OCI-LY1 (cell line): ENCODE data around the gene ZNF613.

Experiments used
- H2AFZ ChIP-seq: fragments of 200-600 bp; sonication (generic), shearing (Covaris generic); 2 replicates; pipeline ENCODE4 v1.6.0; 2014; ENCODE audit warnings: antibody characterized with exemption, mild to moderate bottlenecking, low read length
- H3F3A ChIP-seq: fragments of 200-600 bp; sonication (generic), shearing (Covaris generic); 2 replicates; pipeline ENCODE4 v1.6.0; 2014; ENCODE audit warnings: mild to moderate bottlenecking, antibody characterized with exemption, low read length, moderate library complexity; ENCODE audit not compliant: insufficient read depth
- H3K27ac ChIP-seq: fragments of 200-600 bp; sonication (generic); 2 replicates; pipeline ENCODE4 v1.5.1; 2014; ENCODE audit warnings: low read length, mixed run types, mild to moderate bottlenecking, low read depth; ENCODE audit not compliant: poor library complexity, severe bottlenecking
- H3K27me3 ChIP-seq: fragments of 200-600 bp; sonication (generic); 2 replicates; pipeline ENCODE4 v1.6.0; 2014; ENCODE audit warnings: antibody characterized with exemption, mild to moderate bottlenecking, low read length, moderate library complexity; ENCODE audit not compliant: insufficient read depth
- H3K36me3 ChIP-seq: fragments of 200-600 bp; sonication (generic); 2 replicates; pipeline ENCODE4 v1.6.1; 2014; ENCODE audit warnings: mild to moderate bottlenecking, antibody characterized with exemption, low read length, moderate library complexity, mixed read lengths; ENCODE audit not compliant: insufficient read depth
- H3K4me1 ChIP-seq: fragments of 200-600 bp; sonication (generic); 2 replicates; pipeline ENCODE4 v1.5.1; 2014; ENCODE audit warnings: mild to moderate bottlenecking, low read length, moderate library complexity; ENCODE audit not compliant: insufficient read depth, severe bottlenecking
- H3K4me2 ChIP-seq: fragments of 200-600 bp; sonication (generic), shearing (Covaris generic); 2 replicates; pipeline ENCODE4 v1.6.1; 2014; ENCODE audit warnings: low read length
- H3K4me3 ChIP-seq: fragments of 200-600 bp; sonication (generic); 2 replicates; pipeline ENCODE4 v1.5.1; 2014; ENCODE audit warnings: low read length, low read depth, mild to moderate bottlenecking, mixed read lengths; ENCODE audit not compliant: poor library complexity, severe bottlenecking
- H3K79me2 ChIP-seq: fragments of 200-600 bp; shearing (Covaris generic); 2 replicates; pipeline ENCODE4 v1.6.1; 2016; ENCODE audit warnings: mixed run types, low read length, mixed read lengths; ENCODE audit not compliant: insufficient read depth
- H3K9ac ChIP-seq: fragments of 200-600 bp; sonication (generic), shearing (Covaris generic); 2 replicates; pipeline ENCODE4 v1.6.1; 2014; ENCODE audit warnings: mild to moderate bottlenecking, low read length, mixed read lengths
- H3K9me2 ChIP-seq: fragments of 200-600 bp; sonication (generic), shearing (Covaris generic); 2 replicates; pipeline ENCODE4 v1.6.1; 2014; ENCODE audit warnings: low read depth, mild to moderate bottlenecking, low read length, mixed read lengths
- H3K9me3 ChIP-seq: fragments of 200-600 bp; shearing (Covaris generic); 2 replicates; pipeline ENCODE4 v1.6.1; 2014; ENCODE audit warnings: low read length, mixed read lengths
- H4K20me1 ChIP-seq: fragments of 200-600 bp; sonication (generic), shearing (Covaris generic); 2 replicates; pipeline ENCODE4 v1.6.0; 2016; ENCODE audit warnings: mild to moderate bottlenecking, low read length; ENCODE audit not compliant: insufficient read depth
- EZH2 ChIP-seq: fragments of 200-600 bp; sonication (generic), shearing (Covaris generic); IDR thresholded peaks from 2 replicates; pipeline ENCODE4 v1.8.0; 2017; ENCODE audit warnings: borderline replicate concordance, mixed run types, mild to moderate bottlenecking, antibody characterized with exemption, low read length, moderate library complexity, mixed read lengths
- TF ChIP-seq, protein P1 (sequence below): fragments of 200-600 bp; sonication (generic), shearing (Covaris generic); IDR thresholded peaks from 2 replicates; pipeline ENCODE4 v1.5.1; 2017; ENCODE audit warnings: mild to moderate bottlenecking, antibody characterized with exemption, low read length, moderate library complexity, mixed read lengths

Gene ZNF613

DNA sequence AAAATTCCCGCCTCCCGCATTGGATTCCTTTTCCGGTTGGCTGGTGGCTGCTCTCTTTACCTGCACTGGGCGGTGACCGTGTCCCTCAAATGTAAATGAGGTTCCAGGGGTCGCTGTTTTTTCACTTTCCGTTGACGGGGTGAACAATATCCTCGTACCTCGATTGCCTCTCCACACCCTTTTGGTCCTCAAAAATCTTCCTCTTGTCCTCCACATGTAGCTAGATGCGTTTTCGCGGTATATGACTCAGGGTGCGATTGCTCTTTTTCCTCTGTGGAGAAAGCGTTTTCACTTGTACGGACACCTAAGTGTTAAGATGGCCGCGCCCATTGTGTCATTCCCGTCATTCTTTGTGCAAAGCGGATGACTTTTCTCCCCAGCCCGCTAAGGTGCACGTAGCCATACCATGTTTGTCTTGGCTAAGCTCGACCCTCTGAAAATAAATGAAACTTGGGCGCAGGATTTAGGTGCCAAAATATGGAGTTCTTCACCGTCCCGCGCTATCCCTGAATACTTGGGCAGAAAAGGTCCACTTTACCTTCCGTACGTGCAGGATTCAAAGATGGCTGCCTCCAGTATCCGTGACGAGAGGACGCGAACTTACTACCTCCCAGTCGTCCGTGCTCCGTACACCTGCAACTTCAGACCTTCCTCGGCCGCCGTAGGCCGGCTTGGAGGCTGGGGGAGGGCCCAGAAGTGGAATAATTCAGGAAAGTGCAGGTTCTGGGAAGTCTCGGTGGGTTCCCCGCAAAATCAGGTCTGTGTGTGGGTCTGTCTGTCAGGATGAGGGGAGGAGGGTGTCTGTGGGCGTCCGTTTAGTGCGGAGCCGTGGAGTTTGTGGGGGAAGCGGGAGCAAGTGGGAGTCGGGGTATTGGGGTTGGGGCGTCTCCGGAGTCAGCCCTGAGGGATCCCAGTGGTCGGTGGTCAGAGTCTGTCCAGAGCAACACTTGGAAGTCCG is at the start of gene ZNF613:
Gene ZNF613 (plus strand): TSS at position 689 of the 958 bp plus-strand sequence. CDS start 8,749 bp downstream, outside the sequence.
- peak within 1 kb of the TSS; percentile 50 for H2AFZ ChIP-seq
- H4K20me1 ChIP-seq: no peaks in the 10 kb centered on the region
- no peaks in the 10 kb centered on the region for H3K79me2 ChIP-seq
- no peaks in the 10 kb centered on the region; the same call in 1 of the 2 replicates for H3F3A ChIP-seq
- peak within 1 kb of the TSS; percentile 93 for H3K9ac ChIP-seq
- H3K27ac ChIP-seq: peak within 1 kb of the TSS; percentile 66
- TF ChIP-seq EZH2: no peak
- TF ChIP-seq, protein P1, sequence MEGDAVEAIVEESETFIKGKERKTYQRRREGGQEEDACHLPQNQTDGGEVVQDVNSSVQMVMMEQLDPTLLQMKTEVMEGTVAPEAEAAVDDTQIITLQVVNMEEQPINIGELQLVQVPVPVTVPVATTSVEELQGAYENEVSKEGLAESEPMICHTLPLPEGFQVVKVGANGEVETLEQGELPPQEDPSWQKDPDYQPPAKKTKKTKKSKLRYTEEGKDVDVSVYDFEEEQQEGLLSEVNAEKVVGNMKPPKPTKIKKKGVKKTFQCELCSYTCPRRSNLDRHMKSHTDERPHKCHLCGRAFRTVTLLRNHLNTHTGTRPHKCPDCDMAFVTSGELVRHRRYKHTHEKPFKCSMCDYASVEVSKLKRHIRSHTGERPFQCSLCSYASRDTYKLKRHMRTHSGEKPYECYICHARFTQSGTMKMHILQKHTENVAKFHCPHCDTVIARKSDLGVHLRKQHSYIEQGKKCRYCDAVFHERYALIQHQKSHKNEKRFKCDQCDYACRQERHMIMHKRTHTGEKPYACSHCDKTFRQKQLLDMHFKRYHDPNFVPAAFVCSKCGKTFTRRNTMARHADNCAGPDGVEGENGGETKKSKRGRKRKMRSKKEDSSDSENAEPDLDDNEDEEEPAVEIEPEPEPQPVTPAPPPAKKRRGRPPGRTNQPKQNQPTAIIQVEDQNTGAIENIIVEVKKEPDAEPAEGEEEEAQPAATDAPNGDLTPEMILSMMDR: peak; percentile 39; the same call in 1 of the 2 replicates
- peaks cover 13% of the 10 kb centered on the region for H3K4me1 ChIP-seq
- peak within 1 kb of the TSS; percentile 83 for H3K4me3 ChIP-seq
- no peaks in the 10 kb centered on the region for H3K27me3 ChIP-seq
- H3K4me2 ChIP-seq: peak within 1 kb of the TSS; percentile 72
- H3K36me3 ChIP-seq: peaks cover 33% of the 10 kb centered on the region
- peaks cover 19% of the 10 kb centered on the region for H3K9me3 ChIP-seq
- H3K9me2 ChIP-seq: no peaks in the 10 kb centered on the region

GRCh38 chr19:51882518-51882917 is 44.8 kb upstream of the ZNF613 start:
- H3F3A ChIP-seq: no peaks in the 10 kb centered on the region
- H3K36me3 ChIP-seq: peaks cover 79% of the 10 kb centered on the region
- peaks cover 34% of the 10 kb centered on the region for H3K9me3 ChIP-seq
- H3K4me1 ChIP-seq: no peaks in the 10 kb centered on the region
- no peaks in the 10 kb centered on the region for H4K20me1 ChIP-seq
- TF ChIP-seq, protein P1: no peak
- no peak for TF ChIP-seq EZH2
- no peak overlapping the region for H3K27ac ChIP-seq
- H3K9me2 ChIP-seq: no peaks in the 10 kb centered on the region
- H3K79me2 ChIP-seq: no peaks in the 10 kb centered on the region
- H3K27me3 ChIP-seq: no peaks in the 10 kb centered on the region
- no peak overlapping the region for H2AFZ ChIP-seq
- H3K9ac ChIP-seq: no peak overlapping the region
- no peak overlapping the region for H3K4me2 ChIP-seq
- no peak overlapping the region for H3K4me3 ChIP-seq

GRCh38 chr19:51884713-51885112 is 42.6 kb upstream of the ZNF613 start:
- peaks cover 48% of the 10 kb centered on the region for H3K9me3 ChIP-seq
- no peak overlapping the region for H3K27ac ChIP-seq
- no peaks in the 10 kb centered on the region for H4K20me1 ChIP-seq
- H3K9me2 ChIP-seq: no peaks in the 10 kb centered on the region
- H3K4me2 ChIP-seq: no peak overlapping the region
- H3K4me3 ChIP-seq: no peak overlapping the region
- TF ChIP-seq EZH2: no peak
- TF ChIP-seq, protein P1: no peak
- no peaks in the 10 kb centered on the region for H3K4me1 ChIP-seq
- H3K79me2 ChIP-seq: no peaks in the 10 kb centered on the region
- H2AFZ ChIP-seq: no peak overlapping the region
- H3K36me3 ChIP-seq: peaks cover 83% of the 10 kb centered on the region
- H3F3A ChIP-seq: no peaks in the 10 kb centered on the region
- H3K9ac ChIP-seq: no peak overlapping the region
- H3K27me3 ChIP-seq: no peaks in the 10 kb centered on the region
